K562 (cell line): Measurements from ENCODE around the gene CALM1. TPM values are rescaled to one million over a fixed set of nuclear protein-coding genes. Genes with fewer than 3 reads are reported as not detected.
A peak's percentile ranks its signal among the peaks of the same experiment; 100 is the strongest.

Experiments
- ARHGAP35 ChIP-seq: fragments of 450-650 bp; IDR thresholded peaks from 2 replicates; pipeline ENCODE4 v1.6.1; 2018; ENCODE audit not compliant: partially characterized antibody
- ATF1 ChIP-seq, 2 experiments: fragments of 450-650 bp in 1 of 2; IDR thresholded peaks; 2 replicates each; pipeline ENCODE4 v1.6.1; 2016; ENCODE audit warnings: missing compliant biosample characterization in 1 of 2, missing genetic modification characterization in 1 of 2
- ATF6 ChIP-seq: sonication (generic); formaldehyde crosslinking; IDR thresholded peaks from 2 replicates; pipeline ENCODE4 v1.4.0; 2020; ENCODE audit warnings: mild to moderate bottlenecking, missing genetic modification reagents
- BDP1 ChIP-seq: IDR thresholded peaks from 3 replicates; pipeline ENCODE4 v1.6.1; 2011; ENCODE audit not compliant: insufficient read length, insufficient read depth
- CBFA2T2 ChIP-seq: fragments of 450-650 bp; conservative IDR thresholded peaks from 2 replicates; pipeline ENCODE4 v1.6.1; 2017; ENCODE audit warnings: mild to moderate bottlenecking
- CREB1 ChIP-seq, 2 experiments: sonication (generic) in 1 of 2; formaldehyde crosslinking in 1 of 2; IDR thresholded peaks; 2 replicates each; pipeline versions ENCODE4 v1.6.1 to v1.8.0; 2012 to 2022; ENCODE audit warnings: inconsistent platforms in 1 of 2, mild to moderate bottlenecking in 1 of 2, missing genetic modification reagents in 1 of 2, moderate library complexity in 1 of 2
- CREM ChIP-seq: IDR thresholded peaks from 2 replicates; pipeline ENCODE4 v1.6.1; 2014; ENCODE audit warnings: antibody characterized with exemption, low read depth
- DPF2 ChIP-seq: fragments of 450-650 bp; IDR thresholded peaks from 2 replicates; pipeline ENCODE4 v1.6.1; 2016
- HIVEP1 ChIP-seq: fragments of 250-450 bp; sonication (Bioruptor Pico); IDR thresholded peaks from 2 replicates; pipeline ENCODE4 v1.4.0; 2020; ENCODE audit warnings: mild to moderate bottlenecking
- KLF13 ChIP-seq: fragments of 450-650 bp; IDR thresholded peaks from 2 replicates; pipeline ENCODE4 v1.6.1; 2016; ENCODE audit warnings: missing genetic modification characterization, low read depth, mild to moderate bottlenecking, missing compliant biosample characterization, moderate library complexity, borderline replicate concordance
- MEIS2 ChIP-seq: fragments of 450-650 bp; IDR thresholded peaks from 2 replicates; pipeline ENCODE4 v1.6.1; 2014; ENCODE audit warnings: mild to moderate bottlenecking; ENCODE audit not compliant: partially characterized antibody
- MTF1 ChIP-seq: fragments of 250-450 bp; sonication (Bioruptor Pico); IDR thresholded peaks from 2 replicates; pipeline ENCODE4 v1.9.0; 2021; ENCODE audit warnings: moderate library complexity, mild to moderate bottlenecking, inconsistent platforms, borderline replicate concordance
- MYC ChIP-seq, 2 experiments: fragments of 250-450 bp in 1 of 2; sonication (Bioruptor Pico) in 1 of 2; IDR thresholded peaks; 2 replicates each; pipeline versions ENCODE4 v1.5.1 to v1.6.1; 2012 to 2021; ENCODE audit warnings: low read depth in 2 of 2, borderline replicate concordance in 1 of 2, improper control_type of control experiment in 1 of 2, low read length in 1 of 2, mild to moderate bottlenecking in 1 of 2, moderate library complexity in 1 of 2
- NFIC ChIP-seq: fragments of 450-650 bp; IDR thresholded peaks from 2 replicates; pipeline ENCODE4 v1.6.1; 2017; ENCODE audit warnings: mild to moderate bottlenecking, inconsistent platforms
- SPI1 ChIP-seq: IDR thresholded peaks from 2 replicates; pipeline ENCODE4 v1.6.1; 2011; ENCODE audit warnings: low read depth, low read length, control low read depth, borderline replicate concordance
- ZMIZ1 ChIP-seq, 2 experiments: fragments of 150-350 bp in 1 of 2; IDR thresholded peaks; 2 replicates each; pipeline ENCODE4 v1.6.1; 2012 to 2016; ENCODE audit warnings: low read depth in 2 of 2, low read length in 2 of 2, mild to moderate bottlenecking in 1 of 2, moderate library complexity in 1 of 2
- ZNF224 ChIP-seq: sonication (generic); formaldehyde crosslinking; IDR thresholded peaks from 2 replicates; pipeline ENCODE4 v1.8.0; 2022; ENCODE audit warnings: mild to moderate bottlenecking, missing genetic modification reagents
- polyA plus RNA-seq, 8 experiments: library from polyadenylated mRNA; depleted of rRNA in 4 of 8; stranded (reverse) in 5 of 8; unstranded in 3 of 8; fragments of >200 nt; fragmentation: Nextera tagmentation in 2 of 8; fragmentation: Illumina TruSeq in 1 of 8; extraction: Ambion mirVana in 2 of 8; extraction: Trizol in 1 of 8; gene quantifications; 2 replicates each; pipeline versions ENCODE4 v1.2.1 to v1.2.3, GENCODE V29; 2011 to 2014; ENCODE audit warnings: inconsistent platforms in 1 of 8, missing spikeins in 1 of 8
- total RNA-seq, 7 experiments: library from RNA; depleted of rRNA in 6 of 7; stranded (reverse); fragments of >200 nt in 6 of 7; fragmentation: Illumina TruSeq in 2 of 7; extraction: Trizol in 2 of 7; gene quantifications; 2 replicates each; pipeline versions ENCODE4 v1.2.1 to v1.2.3, GENCODE V29; 2011 to 2021; ENCODE audit warnings: low replicate concordance in 1 of 7
- TF ChIP-seq, protein P1 (sequence below): fragments of 250-450 bp; sonication (Bioruptor Pico); IDR thresholded peaks from 2 replicates; pipeline ENCODE4 v1.8.0; 2021; ENCODE audit warnings: borderline replicate concordance, mild to moderate bottlenecking, moderate library complexity; ENCODE audit not compliant: poor library complexity, severe bottlenecking
- TF ChIP-seq, protein P2 (sequence below): fragments of 250-450 bp; sonication (Bioruptor Pico); IDR thresholded peaks from 2 replicates; pipeline ENCODE4 v1.6.1; 2021; ENCODE audit warnings: mild to moderate bottlenecking

CALM1 gene
- total and polyA plus RNA-seq, 9 of the 15 experiments (the other 6 are each of a cell fraction or from before 2014, with no cell fraction given), result 48.0 to 269 (median 158) TPM

GRCh38 chr14:90383126-90383730 is 13.6 kb upstream of the CALM1 start (continued):
- TF ChIP-seq, protein P1, sequence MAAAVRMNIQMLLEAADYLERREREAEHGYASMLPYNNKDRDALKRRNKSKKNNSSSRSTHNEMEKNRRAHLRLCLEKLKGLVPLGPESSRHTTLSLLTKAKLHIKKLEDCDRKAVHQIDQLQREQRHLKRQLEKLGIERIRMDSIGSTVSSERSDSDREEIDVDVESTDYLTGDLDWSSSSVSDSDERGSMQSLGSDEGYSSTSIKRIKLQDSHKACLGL (CRISPR knock-in tag), result no peak
- peak; percentile 93 for TF ChIP-seq MYC (IDR thresholded peaks at IDR 0.05; ENCODE audit: low read depth, low read length)
- peak; percentile 84; the same call in 1 of the 2 replicates for TF ChIP-seq MYC (CRISPR knock-in tag; IDR thresholded peaks at IDR 0.05; ENCODE audit: borderline replicate concordance, low read depth)
- TF ChIP-seq, protein P2, sequence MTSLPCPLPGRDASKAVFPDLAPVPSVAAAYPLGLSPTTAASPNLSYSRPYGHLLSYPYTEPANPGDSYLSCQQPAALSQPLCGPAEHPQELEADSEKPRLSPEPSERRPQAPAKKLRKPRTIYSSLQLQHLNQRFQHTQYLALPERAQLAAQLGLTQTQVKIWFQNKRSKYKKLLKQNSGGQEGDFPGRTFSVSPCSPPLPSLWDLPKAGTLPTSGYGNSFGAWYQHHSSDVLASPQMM, result no peak
- TF ChIP-seq ATF1 (CRISPR knock-in tag; IDR thresholded peaks at IDR 0.05), result peak; percentile 82
- TF ChIP-seq ATF1 (tag; IDR thresholded peaks at IDR 0.05), result peak; percentile 99
- peak; percentile 93 for TF ChIP-seq CREB1 (IDR thresholded peaks at IDR 0.05)
- TF ChIP-seq CREB1 (CRISPR knock-in tag; IDR thresholded peaks at IDR 0.05), result peak; percentile 93
- TF ChIP-seq KLF13, result no peak
- no peak for TF ChIP-seq HIVEP1
- no peak for TF ChIP-seq ARHGAP35
- 0 out of 2 replicates have a peak, but pooled peaks have one; percentile 11 for TF ChIP-seq ATF6 (CRISPR knock-in tag)
- TF ChIP-seq NFIC, result peak; percentile 35; the same call in 1 of the 2 replicates
- TF ChIP-seq SPI1, result no peak
- no peak for TF ChIP-seq CBFA2T2
- no peak; a peak in 1 of 4 replicates for TF ChIP-seq ZMIZ1 (IDR thresholded peaks at IDR 0.05; ENCODE audit: low read depth in 2 of 2, low read length in 2 of 2)
- no peak for TF ChIP-seq MTF1
- no peak for TF ChIP-seq ZNF224 (CRISPR knock-in tag)
- no peak; the same call in 1 of the 2 replicates for TF ChIP-seq DPF2
- no peak for TF ChIP-seq BDP1
- no peak for TF ChIP-seq MEIS2
- TF ChIP-seq CREM, result peak; percentile 97
